MCF 10A (cell line): ENCODE measurements around the gene STAT6. TPM values are rescaled to one million over a fixed set of nuclear protein-coding genes. Genes with fewer than 3 reads are reported as not detected.

Experiments
- BruUV-seq: library from RNA; stranded (reverse); fragments of 400-500 nt; replicated peaks from 2 replicates; lab custom pipeline; 2021; lab: Mats Ljungman, UMichigan
- CTCF ChIA-PET: fragments of 300-600 bp; sonication (Branson Sonifier 250); formaldehyde crosslinking; extraction: SDS; loops from one replicate; lab custom pipeline; 2021; ENCODE audit warnings: antibody characterized with exemption, inconsistent platforms; lab: Yijun Ruan, JAX
- POLR2A ChIA-PET: fragments of 300-600, 350-650 bp; sonication (Branson Sonifier 250); formaldehyde crosslinking; extraction: SDS; loops from one replicate; lab custom pipeline; 2020; ENCODE audit warnings: antibody characterized with exemption, inconsistent platforms; lab: Yijun Ruan, JAX
- DNase-seq: peaks from one replicate; pipeline ENCODE4 v3.0.0-alpha.2; 2018; ENCODE audit not compliant: unreplicated experiment
- H3K27ac Mint-ChIP-seq: one replicate; pipeline ENCODE4 v1.8.0; 2022; ENCODE audit warnings: mild to moderate bottlenecking, low read depth, mixed read lengths; ENCODE audit not compliant: unreplicated experiment
- H3K27me3 Mint-ChIP-seq: one replicate; pipeline ENCODE4 v1.8.0; 2022; ENCODE audit warnings: mixed read lengths; ENCODE audit not compliant: insufficient read depth, unreplicated experiment
- H3K36me3 Mint-ChIP-seq: one replicate; pipeline ENCODE4 v1.8.0; 2022; ENCODE audit warnings: mild to moderate bottlenecking, moderate library complexity, mixed read lengths; ENCODE audit not compliant: insufficient read depth, unreplicated experiment
- H3K4me1 Mint-ChIP-seq: one replicate; pipeline ENCODE4 v1.8.0; 2022; ENCODE audit warnings: mixed read lengths; ENCODE audit not compliant: insufficient read depth, unreplicated experiment
- H3K4me3 Mint-ChIP-seq: one replicate; pipeline ENCODE4 v1.8.0; 2022; ENCODE audit warnings: mild to moderate bottlenecking, moderate library complexity, mixed read lengths; ENCODE audit not compliant: unreplicated experiment
- H3K9me3 Mint-ChIP-seq: one replicate; pipeline ENCODE4 v1.8.0; 2022; ENCODE audit warnings: mixed read lengths; ENCODE audit not compliant: unreplicated experiment
- intact Hi-C: fragments of 100-400 bp; cut with micrococcal nuclease; formaldehyde crosslinking; loops from 2 replicates; pipeline ENCODE4 v1.14.1; 2022
- total RNA-seq: library from RNA; stranded (reverse); gene quantifications from 2 replicates; pipeline ENCODE4 v1.2.3, GENCODE V29; 2022
- TF ChIP-seq, protein P1 (sequence below): fragments of 200-600 bp; IDR thresholded peaks from one replicate; pipeline ENCODE4 v1.8.0; 2022; ENCODE audit warnings: antibody characterized with exemption, mild to moderate bottlenecking; ENCODE audit not compliant: unreplicated experiment

Gene STAT6
- total RNA-seq, 1 experiment from 2014 or later = 99.7 TPM

- no TSS peak for BruUV-seq
- no peaks in the 10 kb centered on the region for H3K9me3 Mint-ChIP-seq
- CTCF ChIA-PET = interaction anchor here (0.5 to 7.3 kb wide), 27 partner anchors 10 to 426 kb away, joined by 3 to 147 read pairs (median 5); partner anchors contain the start of genes GLI1, NAB2 and NEMP1
- H3K27ac Mint-ChIP-seq = peak overlapping the region; percentile 89
- peaks cover 16% of the 10 kb centered on the region for H3K36me3 Mint-ChIP-seq
- POLR2A ChIA-PET = interaction anchor here (0.5 to 10.2 kb wide), 35 partner anchors 9 to 1040 kb away, joined by 3 to 610 read pairs (median 8); partner anchors contain the start of genes LRP1, NAB2, NACA and NEMP1
- no peak for DNase-seq
- no peaks in the 10 kb centered on the region for H3K27me3 Mint-ChIP-seq
- TF ChIP-seq, protein P1, sequence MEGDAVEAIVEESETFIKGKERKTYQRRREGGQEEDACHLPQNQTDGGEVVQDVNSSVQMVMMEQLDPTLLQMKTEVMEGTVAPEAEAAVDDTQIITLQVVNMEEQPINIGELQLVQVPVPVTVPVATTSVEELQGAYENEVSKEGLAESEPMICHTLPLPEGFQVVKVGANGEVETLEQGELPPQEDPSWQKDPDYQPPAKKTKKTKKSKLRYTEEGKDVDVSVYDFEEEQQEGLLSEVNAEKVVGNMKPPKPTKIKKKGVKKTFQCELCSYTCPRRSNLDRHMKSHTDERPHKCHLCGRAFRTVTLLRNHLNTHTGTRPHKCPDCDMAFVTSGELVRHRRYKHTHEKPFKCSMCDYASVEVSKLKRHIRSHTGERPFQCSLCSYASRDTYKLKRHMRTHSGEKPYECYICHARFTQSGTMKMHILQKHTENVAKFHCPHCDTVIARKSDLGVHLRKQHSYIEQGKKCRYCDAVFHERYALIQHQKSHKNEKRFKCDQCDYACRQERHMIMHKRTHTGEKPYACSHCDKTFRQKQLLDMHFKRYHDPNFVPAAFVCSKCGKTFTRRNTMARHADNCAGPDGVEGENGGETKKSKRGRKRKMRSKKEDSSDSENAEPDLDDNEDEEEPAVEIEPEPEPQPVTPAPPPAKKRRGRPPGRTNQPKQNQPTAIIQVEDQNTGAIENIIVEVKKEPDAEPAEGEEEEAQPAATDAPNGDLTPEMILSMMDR = no peak
- intact Hi-C loops = loop anchor here (1.0 kb wide), 2 partner anchors 43 to 104 kb away; no protein-coding TSS in a partner anchor
- peaks cover 28% of the 10 kb centered on the region for H3K4me1 Mint-ChIP-seq
- peak overlapping the region; percentile 80 for H3K4me3 Mint-ChIP-seq
Measured at GRCh38 chr12:57112492-57113294, 1.5 kb upstream of the STAT6 start.

DNA sequence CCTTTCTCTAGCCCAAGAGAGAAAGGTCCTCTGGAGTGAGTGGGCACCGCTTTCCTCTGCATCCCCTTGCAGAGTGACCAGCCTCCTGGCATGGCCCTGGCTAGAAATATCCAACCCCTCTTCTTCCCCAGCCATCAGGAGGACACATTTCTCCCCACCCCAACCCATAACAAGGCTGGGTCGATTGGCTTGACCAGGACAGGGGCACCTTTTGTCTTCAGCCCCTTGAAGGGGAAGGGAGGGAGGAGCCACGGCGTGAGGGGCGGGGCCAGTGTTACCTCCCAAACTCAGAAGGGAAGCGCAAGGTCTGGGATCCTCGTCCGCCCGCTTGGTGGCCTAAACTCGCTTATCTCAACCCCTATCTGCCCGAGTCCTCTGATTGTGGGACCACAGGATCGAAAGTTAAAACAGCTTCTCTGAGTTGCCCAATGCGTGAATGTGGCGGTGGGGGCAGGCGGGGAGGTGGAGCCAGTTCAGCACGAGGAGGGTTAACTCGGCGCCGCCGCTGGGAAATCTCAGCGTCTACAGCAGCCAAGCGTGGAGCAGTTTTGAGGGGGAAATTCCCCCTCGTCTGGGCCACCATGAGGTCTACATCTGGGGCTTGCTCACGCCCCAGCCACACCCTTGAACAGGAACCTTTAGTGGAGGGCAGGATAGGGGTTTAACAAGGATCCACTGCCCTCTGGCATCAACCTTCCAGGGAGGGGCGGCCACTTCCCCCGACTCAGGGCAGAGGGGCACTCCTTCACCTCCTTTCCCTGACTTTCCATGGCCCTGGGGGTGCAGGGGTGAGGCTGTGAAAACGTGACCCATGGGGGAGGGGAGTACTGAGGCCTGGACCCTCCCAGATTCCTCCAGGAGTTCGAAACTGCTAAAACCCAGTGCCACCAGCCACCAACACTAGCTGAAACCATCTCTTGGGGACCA is 795 bp downstream of the STAT6 start:
- Mint-ChIP-seq H3K27me3 (no peaks in the 10 kb centered on the region), H3K27ac (peak overlapping the region; percentile 89), H3K36me3 (peaks cover 32% of the 10 kb centered on the region), H3K9me3 (no peaks in the 10 kb centered on the region), H3K4me3 (peak overlapping the region; percentile 80), H3K4me1 (peaks cover 35% of the 10 kb centered on the region)
- TF ChIP-seq, protein P1 = no peak
- DNase-seq = peak; percentile 53
- BruUV-seq = TSS peak; percentile 66
- CTCF ChIA-PET = interaction anchor here (0.6 to 7.3 kb wide), 12 partner anchors 13 to 351 kb away, joined by 3 to 147 read pairs (median 20); partner anchors contain the start of genes NAB2 and NEMP1
- POLR2A ChIA-PET = interaction anchor here (0.6 to 10.2 kb wide), 17 partner anchors 16 to 464 kb away, joined by 3 to 610 read pairs (median 15); partner anchors contain the start of genes ATP5F1B, LRP1, NAB2 and NACA
- intact Hi-C loops = loop anchor here (1.0 kb wide), 1 partner anchor 22 kb away; no protein-coding TSS in a partner anchor

- CTCF ChIA-PET = interaction anchor here (3.0 to 7.3 kb wide), 3 partner anchors 14 to 47 kb away, joined by 26 to 147 read pairs (median 66); partner anchors contain the start of genes NAB2 and NEMP1
- no peaks in the 10 kb centered on the region for H3K9me3 Mint-ChIP-seq
- H3K27ac Mint-ChIP-seq = peak overlapping the region; percentile 89
- POLR2A ChIA-PET = interaction anchor here (0.6 to 10.2 kb wide), 5 partner anchors 15 to 384 kb away, joined by 4 to 610 read pairs (median 146); partner anchors contain the start of genes NAB2, NACA and NEMP1
- peaks cover 35% of the 10 kb centered on the region for H3K4me1 Mint-ChIP-seq
- no TSS peak for BruUV-seq
- H3K4me3 Mint-ChIP-seq = peak overlapping the region; percentile 80
- intact Hi-C loops = no loop called here
- DNase-seq = no peak
- H3K36me3 Mint-ChIP-seq = peaks cover 37% of the 10 kb centered on the region
- TF ChIP-seq, protein P1 = no peak
- H3K27me3 Mint-ChIP-seq = no peaks in the 10 kb centered on the region
Measured at GRCh38 chr12:57109207-57110103, 1.7 kb downstream of the STAT6 start.
